Activated CD4-positive, alpha-beta T cell treated with anti-CD3 and anti-CD28 coated beads for 1 hour (primary cell): Measurements from ENCODE around the gene MAD2L1BP.
"Not testable (repeated sequence)": the region's sequence is repeated elsewhere in the genome, so short reads cannot be mapped to it uniquely, and the experiment has no call there.

ENCODE experiments used
- DNase-seq: peaks from one replicate; pipeline ENCODE4 v3.0.0-alpha.2; 2020

Gene MAD2L1BP, protein sequence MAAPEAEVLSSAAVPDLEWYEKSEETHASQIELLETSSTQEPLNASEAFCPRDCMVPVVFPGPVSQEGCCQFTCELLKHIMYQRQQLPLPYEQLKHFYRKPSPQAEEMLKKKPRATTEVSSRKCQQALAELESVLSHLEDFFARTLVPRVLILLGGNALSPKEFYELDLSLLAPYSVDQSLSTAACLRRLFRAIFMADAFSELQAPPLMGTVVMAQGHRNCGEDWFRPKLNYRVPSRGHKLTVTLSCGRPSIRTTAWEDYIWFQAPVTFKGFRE

DNA sequence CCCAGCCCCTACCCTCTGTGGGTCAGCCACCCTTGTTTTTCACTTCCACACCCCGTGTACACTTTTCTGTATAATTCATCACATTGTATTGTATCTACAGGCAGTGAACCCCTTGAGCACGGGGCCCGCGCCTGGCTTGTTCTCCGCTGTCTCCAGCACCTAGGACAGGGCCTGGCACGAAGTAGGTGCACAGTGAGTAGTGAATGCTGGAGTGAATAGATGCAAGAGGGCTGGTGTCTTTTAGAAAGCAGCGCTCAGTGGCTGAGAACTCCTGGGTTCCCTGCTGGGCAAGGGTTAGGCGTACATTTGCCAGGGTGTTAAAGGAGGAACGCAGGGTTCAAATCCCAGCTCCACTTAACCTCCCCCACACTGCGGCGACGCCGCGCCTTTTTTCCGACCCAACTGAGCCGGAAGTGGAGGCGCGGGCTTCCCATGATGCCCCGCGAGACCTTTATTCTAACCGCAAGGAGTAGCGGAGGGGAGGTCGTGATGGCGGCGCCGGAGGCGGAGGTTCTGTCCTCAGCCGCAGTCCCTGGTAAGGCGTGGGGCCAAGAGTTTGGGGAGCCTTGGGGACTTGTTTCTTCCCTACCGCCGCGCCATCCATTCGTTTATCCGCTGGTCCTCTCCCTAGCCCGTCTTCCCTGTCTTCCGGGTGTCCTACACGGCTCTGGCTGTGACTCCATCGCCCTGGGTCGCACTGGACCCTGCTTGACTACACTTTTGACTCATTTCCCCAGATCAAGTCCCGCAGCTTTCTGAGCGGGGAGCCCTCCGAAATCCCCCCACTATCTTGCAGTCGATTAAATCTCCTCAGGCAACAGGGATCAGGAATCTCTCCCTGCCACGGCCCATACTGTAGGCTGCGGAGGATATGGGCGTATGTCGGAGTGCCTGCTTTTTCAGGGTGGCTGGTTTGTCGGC is at the start of gene MAD2L1BP:
Gene MAD2L1BP, plus strand, starts transcription at position 454 of the 921 bp plus-strand sequence. Its CDS starts 36 bp downstream, at position 490.
- peak; percentile 82 for DNase-seq

DNA sequence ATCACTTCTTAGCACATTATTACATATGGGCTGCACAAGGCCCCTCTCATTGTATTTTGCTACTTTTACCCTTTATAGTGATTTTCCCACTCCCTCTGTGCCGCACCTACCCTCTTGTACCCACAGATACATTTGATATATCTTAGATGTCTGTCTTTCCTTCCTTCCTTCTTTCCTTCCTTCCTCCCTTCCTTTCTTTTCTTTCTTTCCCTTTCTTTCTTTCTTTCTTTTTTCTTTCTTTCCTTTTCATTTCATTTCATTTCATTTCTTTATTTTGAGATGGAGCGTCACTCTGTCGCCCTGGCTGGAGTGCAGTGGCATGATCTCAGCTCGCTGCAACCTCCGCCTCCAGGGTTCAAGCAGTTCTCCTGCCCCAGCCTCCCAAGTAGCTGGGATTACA is 47.4 kb upstream of the MAD2L1BP start:
- no peak for DNase-seq

DNA sequence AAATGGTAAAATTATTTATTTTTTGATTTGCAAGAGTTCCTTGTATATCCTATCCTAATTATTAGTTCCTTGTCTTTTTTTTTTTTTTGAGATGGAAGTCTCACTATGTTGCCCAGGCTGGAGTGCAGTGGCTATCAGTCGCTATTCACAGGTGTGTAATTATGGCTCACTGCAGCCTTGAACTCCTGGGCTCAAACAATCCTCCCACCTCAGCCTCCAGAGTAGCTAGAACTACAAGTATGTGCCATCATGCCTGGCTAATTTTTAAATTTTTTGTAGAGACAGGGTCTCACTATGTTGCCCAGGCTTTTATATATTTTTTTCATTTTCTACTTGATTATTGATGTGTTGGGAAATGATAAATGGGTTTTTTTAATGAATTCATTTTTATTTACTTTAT is 46.1 kb upstream of the MAD2L1BP start:
- not testable (repeated sequence) for DNase-seq

DNA sequence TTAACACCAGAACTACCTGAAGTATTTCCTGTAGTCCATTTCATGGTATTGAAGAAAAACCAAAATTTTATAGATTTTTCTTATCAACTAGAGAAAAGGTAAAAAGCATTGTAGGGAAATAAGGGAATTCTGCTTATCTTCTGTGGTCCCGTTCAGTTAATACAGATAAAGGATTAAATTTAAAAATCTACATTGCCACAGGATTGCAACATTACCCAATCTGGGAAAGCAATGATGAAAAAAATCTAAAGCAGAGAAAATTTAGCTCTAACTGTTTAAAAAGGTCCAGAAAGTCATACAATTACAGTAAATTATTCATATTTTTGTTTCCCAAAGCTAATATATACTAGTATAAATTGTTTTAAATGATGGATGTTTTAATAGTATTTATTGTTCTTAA is 41.7 kb upstream of the MAD2L1BP start:
- DNase-seq: no peak

DNA sequence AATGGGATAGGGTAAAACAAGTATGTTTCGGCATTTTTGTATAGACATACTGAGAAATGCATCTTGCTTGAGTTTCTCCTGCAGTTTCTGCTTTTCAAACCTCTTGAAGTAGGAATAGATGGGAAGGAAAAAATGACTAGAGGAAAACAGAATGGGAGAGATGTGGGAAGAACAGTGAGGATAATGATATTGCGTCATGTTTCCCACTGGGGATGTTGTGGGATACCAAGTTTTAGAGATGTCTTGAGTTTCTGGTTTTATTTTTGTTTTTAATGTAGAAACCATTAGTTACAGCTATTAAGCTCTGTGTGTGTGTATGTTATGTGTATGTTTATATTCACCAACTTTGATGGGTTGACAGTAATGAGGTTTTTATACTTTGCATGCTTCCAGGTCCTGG is 35.0 kb upstream of the MAD2L1BP start:
- no peak for DNase-seq

DNA sequence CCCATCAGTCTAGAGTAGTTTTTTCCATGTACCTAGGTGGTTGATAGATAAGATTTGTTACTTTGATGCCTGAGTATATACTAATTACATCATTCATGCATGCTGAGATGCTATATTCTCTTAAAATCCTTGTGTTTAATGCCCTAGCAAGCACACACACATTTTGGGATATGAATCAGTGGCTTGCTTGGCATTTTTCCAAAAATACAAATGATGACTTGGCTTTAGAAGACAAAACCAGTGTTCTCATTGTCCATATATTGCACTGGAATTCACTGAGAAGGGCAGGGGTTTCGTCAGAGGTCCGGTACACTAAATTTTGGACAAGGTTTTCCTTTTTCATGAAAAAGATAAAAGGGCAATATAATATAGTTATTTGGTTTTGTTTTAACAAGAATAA is 31.5 kb upstream of the MAD2L1BP start:
- DNase-seq: no peak

DNA sequence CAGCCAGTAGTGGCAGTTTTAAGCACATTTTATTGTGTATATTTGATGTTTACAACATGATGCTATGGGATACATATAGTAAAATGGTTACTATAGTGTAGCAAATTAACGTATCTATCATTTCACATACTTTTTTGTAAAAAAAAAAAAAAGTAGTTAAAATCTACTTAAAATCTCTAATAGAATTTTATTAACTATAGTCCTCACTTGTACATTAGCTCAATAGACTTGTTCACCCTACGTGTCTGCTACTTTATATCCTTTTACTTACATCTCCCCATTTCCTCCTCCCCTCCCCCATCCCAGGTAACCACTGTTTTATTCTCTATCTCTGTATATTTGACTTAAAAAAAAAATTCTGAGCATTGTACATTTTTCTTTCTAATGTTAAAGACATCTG is 29.6 kb upstream of the MAD2L1BP start:
- no peak for DNase-seq

DNA sequence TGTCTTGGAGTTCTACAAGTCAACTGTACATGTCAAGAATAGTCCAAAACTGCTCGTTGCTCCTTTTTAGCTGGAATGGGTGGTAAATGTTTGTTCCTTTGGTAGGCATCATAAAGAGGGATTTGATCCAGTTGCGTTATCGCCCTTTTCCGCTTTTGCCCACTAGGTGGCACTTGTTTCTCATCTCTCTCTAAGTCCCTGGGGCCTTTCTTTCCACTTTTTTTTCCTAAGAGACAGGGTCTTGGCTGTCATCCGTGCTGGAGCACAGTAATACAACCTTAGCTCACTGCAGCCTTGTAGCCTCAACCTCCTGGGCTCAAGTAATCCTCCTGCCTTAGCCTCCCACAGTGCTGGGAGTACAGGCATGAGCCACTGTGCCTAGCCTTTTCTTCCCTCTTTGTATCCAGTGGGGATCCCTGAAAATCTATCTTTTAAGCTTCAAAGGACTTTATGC is 27.3 kb upstream of the MAD2L1BP start:
- peak; percentile 34 for DNase-seq

DNA sequence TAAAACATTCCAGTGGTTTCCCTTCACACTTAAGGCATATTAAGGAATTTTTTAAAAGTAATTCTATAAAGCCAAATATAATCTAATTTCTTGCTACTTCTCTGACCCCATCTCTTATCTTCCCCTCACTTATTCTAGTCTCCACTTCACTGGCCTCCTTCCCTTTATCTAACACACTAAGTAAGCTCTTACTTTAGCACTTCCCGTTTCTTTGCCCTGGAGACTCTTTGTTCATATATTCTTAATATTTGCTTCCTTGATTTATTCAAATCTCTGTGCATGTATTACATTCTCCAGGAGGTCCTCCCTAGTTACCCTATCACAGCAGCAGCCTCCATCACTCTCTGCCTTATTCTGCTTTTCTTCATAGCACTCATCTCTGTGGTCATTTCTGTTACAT is 26.8 kb upstream of the MAD2L1BP start:
- DNase-seq: no peak

DNA sequence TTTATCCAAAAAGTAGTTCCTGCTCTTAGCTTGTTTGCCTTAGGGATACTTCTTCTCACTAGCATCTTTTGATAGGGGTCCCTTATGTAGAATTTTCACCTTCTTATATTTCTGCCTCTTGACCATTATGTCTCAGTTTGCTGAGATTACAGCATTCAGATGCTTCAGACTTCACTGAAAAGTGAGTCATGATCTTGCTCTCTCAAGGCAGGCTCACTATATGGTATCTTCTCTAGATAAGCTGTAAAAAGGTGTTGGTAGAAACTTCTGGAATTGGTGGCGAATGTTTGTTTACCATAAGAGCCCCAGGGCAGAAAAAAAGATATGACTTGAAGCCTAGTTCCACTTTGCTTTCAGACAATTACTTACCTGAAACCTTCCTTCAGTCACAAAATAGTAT is 26.2 kb upstream of the MAD2L1BP start:
- DNase-seq: no peak

DNA sequence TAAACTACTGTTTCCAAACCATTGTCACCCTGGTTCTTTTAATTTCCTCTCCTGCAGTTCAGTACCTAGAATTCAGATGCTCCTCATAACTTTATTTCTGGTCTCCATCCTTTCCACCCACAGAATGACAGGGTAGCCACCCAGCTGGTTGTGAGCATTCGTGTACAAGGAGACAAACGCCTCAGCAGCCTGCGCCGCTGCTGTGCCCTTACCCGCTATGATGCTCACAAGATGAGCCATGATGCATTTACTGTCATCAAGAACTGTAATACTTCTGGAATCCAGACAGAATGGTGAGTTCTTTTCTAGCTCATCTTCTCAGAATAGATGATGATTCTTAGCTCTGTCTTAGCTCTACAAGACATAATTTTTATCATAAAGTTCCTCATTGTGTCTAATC is 25.2 kb upstream of the MAD2L1BP start:
- DNase-seq: no peak

DNA sequence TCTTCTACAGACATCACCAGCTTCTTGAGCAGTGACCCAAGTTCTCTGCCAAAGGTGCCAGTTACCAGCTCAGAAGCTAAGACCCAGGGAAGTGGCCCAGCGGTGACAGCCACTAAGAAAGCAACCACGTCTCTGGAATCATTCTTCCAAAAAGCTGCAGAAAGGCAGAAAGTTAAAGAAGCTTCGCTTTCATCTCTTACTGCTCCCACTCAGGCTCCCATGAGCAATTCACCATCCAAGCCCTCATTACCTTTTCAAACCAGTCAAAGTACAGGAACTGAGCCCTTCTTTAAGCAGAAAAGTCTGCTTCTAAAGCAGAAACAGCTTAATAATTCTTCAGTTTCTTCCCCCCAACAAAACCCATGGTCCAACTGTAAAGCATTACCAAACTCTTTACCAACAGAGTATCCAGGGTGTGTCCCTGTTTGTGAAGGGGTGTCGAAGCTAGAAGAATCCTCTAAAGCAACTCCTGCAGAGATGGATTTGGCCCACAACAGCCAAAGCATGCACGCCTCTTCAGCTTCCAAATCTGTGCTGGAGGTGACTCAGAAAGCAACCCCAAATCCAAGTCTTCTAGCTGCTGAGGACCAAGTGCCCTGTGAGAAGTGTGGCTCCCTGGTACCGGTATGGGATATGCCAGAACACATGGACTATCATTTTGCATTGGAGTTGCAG is 21.8 kb upstream of the MAD2L1BP start:
- DNase-seq: no peak

DNA sequence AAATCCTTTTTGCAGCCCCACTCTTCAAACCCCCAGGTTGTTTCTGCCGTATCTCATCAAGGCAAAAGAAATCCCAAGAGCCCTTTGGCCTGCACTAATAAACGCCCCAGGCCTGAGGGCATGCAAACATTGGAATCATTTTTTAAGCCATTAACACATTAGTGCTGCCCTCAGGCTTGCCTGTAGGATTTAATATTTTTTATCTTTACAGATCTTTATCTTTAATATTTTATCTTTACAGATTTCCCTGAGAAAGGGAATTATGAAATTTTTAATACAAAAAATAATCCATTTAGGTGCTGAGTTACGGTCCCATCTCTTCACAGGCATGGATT is 21.3 kb upstream of the MAD2L1BP start:
- no peak for DNase-seq

DNA sequence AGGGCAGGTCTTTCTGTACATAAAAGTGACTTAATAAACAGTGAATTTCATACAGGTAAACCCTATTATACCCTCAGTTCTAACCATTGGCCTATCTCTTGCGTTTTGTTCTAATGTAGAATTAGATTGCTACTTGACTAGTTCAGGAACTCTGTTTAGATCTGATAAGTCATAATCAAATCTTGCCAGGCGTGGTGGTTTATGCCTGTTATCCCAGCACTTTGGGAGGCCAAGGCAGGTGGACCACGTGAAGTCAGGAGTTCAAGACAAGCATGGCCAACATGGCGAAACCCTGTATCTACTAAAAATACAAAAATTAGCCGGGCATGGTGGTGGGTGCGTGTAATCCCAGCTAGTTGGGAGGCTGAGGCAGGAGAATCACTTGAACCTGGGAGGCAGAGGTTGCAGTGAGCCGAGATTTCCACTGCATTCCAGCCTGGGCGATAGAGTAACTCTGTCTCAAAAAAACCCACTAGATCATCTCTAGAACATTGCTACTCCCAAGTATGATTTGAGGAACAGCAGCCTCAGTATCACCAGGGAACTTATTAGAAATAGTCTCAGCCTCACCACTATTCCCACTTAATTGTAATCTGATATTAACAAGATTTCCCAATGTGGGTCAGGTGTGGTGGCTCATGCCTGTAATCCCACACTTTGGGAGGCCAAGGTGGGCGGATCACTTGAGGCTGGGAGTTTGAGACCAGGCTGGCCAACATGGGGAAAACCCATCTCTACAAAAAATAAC is 18.7 kb upstream of the MAD2L1BP start:
- DNase-seq: no peak

DNA sequence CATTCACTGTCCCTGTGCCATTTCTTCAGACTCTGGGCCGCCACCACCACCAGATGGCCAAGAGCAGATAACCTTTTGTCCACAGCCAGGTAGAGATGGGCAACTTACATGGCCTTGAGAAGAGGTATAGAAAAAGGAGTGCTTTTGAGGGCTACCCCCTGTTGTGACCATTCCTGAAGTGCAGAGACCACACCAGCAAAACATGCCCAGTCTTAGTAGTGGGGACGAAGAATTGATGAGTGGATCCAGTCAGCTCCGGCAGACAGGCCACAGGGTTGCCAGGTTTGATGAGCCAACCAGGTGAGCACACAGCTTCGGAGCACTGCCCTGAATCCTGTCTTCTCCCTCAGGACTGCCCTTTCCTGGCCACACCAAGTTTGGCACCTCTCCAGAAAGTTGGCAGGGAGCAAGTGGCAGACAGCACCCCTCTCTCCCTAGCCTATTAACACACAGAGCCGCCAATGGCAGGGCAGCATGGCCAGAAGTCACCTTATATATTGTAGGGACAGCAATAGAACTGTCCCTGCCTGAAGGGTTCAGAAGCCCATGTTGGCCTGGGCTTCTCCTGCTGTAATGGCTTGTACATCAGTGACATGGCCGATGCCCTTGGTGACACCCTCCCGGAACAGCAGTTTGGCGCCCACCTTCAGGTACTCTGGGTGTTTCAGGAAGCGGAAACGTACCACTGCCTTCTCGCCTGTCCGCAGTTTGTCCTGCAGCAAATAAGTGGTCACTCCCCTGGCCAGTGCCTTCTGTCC is 14.4 kb upstream of the MAD2L1BP start:
- DNase-seq: no peak

DNA sequence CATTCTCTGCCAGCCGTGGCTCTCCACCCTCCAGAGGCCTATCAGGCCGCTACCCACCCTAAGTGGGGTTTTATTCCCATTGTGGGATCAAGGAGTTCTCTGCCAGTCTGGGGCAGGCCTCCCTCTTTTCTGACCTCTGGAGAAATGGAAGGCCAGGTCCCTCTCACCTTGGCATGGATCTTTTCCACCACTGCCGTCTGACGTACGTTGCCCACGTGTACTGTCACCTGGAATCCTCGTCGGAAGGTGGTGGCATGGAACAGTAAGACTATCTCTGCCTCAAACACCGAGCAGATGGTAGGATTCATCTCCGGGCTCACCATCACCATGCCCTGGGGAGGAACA is 13.8 kb upstream of the MAD2L1BP start:
- no peak for DNase-seq

DNA sequence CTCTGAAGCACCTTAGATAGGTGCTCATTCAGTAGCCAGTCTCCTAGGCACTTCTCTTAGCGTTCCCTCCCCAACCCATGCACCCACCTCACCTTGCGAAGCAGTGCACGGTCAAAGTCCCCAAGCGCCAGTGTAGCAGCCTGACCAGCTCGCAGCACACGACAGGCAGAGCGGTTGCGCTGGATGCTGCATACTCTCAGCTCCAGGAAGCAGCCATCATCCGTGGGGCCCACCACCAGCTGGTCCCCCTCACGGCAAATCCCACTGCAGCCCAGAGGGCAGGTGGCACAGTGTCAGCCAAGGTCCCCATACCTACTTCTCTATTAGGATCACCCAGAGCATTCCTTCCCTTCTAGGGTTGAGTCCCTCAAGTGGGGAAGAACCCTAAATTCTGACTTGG is 13.1 kb upstream of the MAD2L1BP start:
- DNase-seq: no peak

DNA sequence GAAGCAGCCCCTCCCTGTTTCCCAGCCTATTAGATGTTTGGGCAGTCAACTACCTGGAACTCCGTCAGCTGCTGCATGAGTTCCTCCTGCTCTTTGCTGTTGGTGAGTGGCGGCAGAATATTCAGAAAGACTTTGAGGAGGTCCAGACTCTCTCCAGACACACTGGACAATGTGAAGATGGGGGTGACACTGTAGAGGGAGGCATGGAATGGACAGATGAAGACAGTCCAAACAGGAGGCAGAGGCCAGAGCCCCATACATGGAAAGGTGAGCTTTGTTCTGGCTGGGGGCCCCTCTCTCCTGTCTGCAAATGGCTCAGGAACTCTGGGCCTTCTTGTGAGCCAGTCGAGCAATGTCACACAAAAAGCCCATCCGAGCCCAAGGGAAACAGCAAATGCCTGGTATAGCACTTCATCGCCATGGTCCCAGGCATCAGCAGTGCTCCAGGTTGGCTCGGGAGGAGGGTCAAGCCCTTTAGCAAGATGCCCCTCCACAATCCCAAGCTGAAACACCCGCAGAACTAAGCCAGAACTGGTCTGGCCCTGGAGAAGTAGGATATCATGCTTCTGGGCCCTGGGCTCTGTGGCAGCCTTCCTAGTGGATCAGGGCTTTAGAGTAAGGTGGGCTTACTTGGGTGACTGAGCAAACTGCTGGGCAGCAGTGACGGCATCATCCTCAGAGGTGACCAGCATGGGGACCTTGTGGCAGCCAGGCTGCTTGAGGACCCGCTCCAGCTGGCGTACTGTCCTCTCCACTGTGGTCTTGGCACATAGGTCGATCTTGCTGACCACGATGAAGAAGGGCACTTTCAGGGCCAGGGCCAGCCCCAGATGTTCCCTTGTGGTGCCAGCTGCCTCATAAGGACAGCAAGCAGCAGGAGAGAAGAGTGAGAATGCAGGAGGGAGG is 11.5 kb upstream of the MAD2L1BP start:
- DNase-seq: no peak

DNA sequence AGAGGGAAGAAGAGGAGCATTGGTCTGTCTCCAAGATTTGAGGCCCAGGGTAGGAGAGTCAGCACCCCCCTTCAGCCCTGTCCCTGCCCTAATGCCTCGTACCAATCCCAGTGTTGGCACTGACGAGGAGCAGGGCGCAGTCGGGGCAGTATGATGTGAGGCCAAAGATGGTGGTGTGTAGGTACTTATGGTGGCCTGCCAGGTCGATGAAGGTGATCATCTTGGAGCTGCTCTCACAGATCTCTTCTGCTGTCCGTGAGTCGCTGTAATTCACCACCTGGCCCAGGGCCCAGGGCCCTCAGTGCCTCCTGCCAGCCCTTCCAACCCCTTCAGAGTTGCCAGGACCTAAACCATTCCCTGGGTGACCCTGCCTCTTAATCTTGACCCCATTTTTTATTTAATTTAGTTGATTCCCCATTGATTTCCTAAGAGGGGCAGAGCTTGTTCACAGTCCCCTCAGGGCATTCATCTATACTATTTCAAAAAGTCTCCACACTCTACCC is 10.8 kb upstream of the MAD2L1BP start:
- DNase-seq: no peak

DNA sequence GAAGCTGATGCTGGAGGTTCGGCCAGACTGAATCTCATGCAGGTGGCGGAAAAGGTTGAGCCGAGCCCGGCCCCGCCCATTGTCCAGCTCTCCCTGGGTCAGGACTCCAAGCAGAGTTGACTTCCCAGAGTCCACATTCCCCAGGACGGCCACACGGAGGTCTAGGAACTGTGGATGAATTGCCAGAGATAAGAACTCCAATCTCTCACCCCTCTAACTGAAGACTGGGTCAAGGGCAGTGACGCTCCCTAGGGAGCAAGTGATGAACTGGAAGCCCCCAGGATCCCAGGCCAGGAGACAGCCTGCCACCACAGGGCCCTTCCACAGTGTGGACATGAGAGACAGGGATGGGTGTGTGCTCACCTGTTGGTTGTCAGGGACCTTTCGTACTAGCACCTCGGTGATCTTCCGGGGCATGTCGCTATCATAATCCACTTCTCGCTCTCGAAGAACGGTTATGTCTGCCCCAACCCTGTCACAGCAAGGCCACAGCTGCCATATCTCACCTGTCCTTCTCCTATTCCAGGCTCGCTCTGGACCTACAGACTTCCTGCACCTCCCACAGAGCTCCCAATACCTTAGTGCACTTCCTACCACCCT is 10.1 kb upstream of the MAD2L1BP start:
- no peak for DNase-seq
